Pancreas (tissue), 10 donors: ENCODE results near the gene TUBB3. TPM values are rescaled to one million over a fixed set of nuclear protein-coding genes. Genes with fewer than 3 reads are reported as not detected.

ENCODE experiments used
- ATAC-seq, 4 donors: fragments of 200-7000 bp; cut with Tn5 transposase; one replicate each; pipeline versions ENCODE4 v1.8.0 to v1.9.1; 2020; ENCODE audit warnings: mild to moderate bottlenecking in 4 of 4, moderate library complexity in 4 of 4
- DNase-seq, 6 donors: peaks; one replicate each; pipeline ENCODE4 v3.0.0-alpha.2; 2020
- FAIRE-seq: peaks from 2 replicates; lab custom pipeline; 2012; peaks lifted over from hg19 to GRCh38; lab: Jason Lieb, UNC
- H3K27ac ChIP-seq, 4 donors: fragments of 200-600 bp; sonication (generic); 1 replicate in 3 of 4; 2 replicates in 1 of 4; pipeline versions ENCODE4 v1.5.0 to v1.8.0; 2020
- H3K27me3 ChIP-seq, 4 donors: fragments of 200-600 bp; one replicate each; pipeline ENCODE4 v1.8.0; 2021
- H3K36me3 ChIP-seq, 3 donors: fragments of 200-600 bp; sonication (generic) in 1 of 3; one replicate each; pipeline versions ENCODE4 v1.5.0 to v1.8.0; 2020 to 2021
- H3K4me1 ChIP-seq, 3 donors: fragments of 200-600 bp; one replicate each; pipeline ENCODE4 v1.8.0; 2021
- H3K4me3 ChIP-seq, 4 donors: fragments of 200-600 bp; sonication (generic) in 2 of 4; one replicate each; pipeline versions ENCODE4 v1.5.0 to v1.8.0; 2020 to 2021
- H3K9me3 ChIP-seq, 4 donors: fragments of 200-600 bp; one replicate each; pipeline ENCODE4 v1.8.0; 2021
- CTCF ChIP-seq, 4 donors: fragments of 200-600 bp; sonication (generic) in 3 of 4; IDR thresholded peaks; one replicate each; pipeline versions ENCODE4 v1.5.0 to v1.8.0; 2021; ENCODE audit warnings: antibody characterized with exemption in 4 of 4
- WGBS, 2 donors: extraction: QIAGEN DNeasy Blood & Tissue Kit; methylation state at CpG; one replicate each; pipeline ENCODE4 v1.1.7; 2013; 5-methylcytosine and 5-hydroxymethylcytosine counted together
- intact Hi-C, 3 donors: fragments of 100-400 bp; cut with DNase I; formaldehyde crosslinking; loops; one replicate each; pipeline versions ENCODE4 v1.11.1 to v1.14.2; 2022
- polyA plus RNA-seq, 2 donors: library from polyadenylated mRNA; stranded (reverse); fragments of 200-250 nt; gene quantifications; one replicate each; pipeline ENCODE4 v1.2.3, GENCODE V29; 2013
- total RNA-seq, 6 donors: library from RNA; stranded (reverse); fragmentation: NEBNext Ultra II Directional in 4 of 6; extraction: Animal tissue kit (Norgen Biotek cat#: 25700) in 4 of 6; gene quantifications; one replicate each; pipeline versions ENCODE4 v1.2.1 to v1.2.4, GENCODE V29; 2021 to 2023
- donor health status: healthy with polysubstance abuse.
- donor health status: DM: no; HTN: no; CAD: no; lungs with moderate emphysema.
- donor health status: DM: no; HTN: no; CAD: no.
- donor health status: control.
- donor health status: control.
- donor health status: Bipolar disorder and iron deficiency.
- donor health status: DM: yes; HTN: yes; CAD: no.
- donor health status: DM: no; HTN: no; CAD: no.
- donor health status: DM: no; HTN: no; CAD: no.
- donor health status: DM: yes; HTN: yes; CAD: no.

The TUBB3 gene
- total and polyA plus RNA-seq, 8 donors = 0.37 to 25.4 (median 1.8) TPM

- Histone ChIP-seq H3K27ac (no peak overlapping the region), H3K9me3 (no peaks in the 10 kb centered on the region), H3K36me3 (no peaks in the 10 kb centered on the region), H3K27me3 (no peaks in the 10 kb centered on the region), H3K4me1 (no peaks in the 10 kb centered on the region), H3K4me3 (no peak overlapping the region)
- no peak for FAIRE-seq
- TF ChIP-seq CTCF (IDR thresholded peaks at IDR 0.05) = no peak
- ATAC-seq = no peak
- intact Hi-C loops = no loop called here
- WGBS, 2 donors = 85 to 92% methylated on average over 20 of the region's 20 CpGs
- DNase-seq = no peak
Measured at GRCh38 chr16:89936981-89937380, 13.8 kb downstream of the TUBB3 start.

GRCh38 chr16:89938175-89938885 is 15.2 kb downstream of the TUBB3 start:
- intact Hi-C loops = no loop called here
- no peaks in the 10 kb centered on the region for H3K9me3 ChIP-seq
- FAIRE-seq = no peak
- ATAC-seq = no peak
- H3K27ac ChIP-seq = no peak overlapping the region
- H3K27me3 ChIP-seq = no peaks in the 10 kb centered on the region
- no peak overlapping the region for H3K4me3 ChIP-seq
- no peaks in the 10 kb centered on the region for H3K36me3 ChIP-seq
- WGBS, 2 donors = 59 to 70% methylated on average over 21 of the region's 21 CpGs
- DNase-seq = peak in 1 of 6 donors; percentile 51
- H3K4me1 ChIP-seq = no peaks in the 10 kb centered on the region
- no peak for TF ChIP-seq CTCF (IDR thresholded peaks at IDR 0.05)

- 63 to 77% methylated on average over 5 of the region's 5 CpGs for WGBS, 2 donors
- intact Hi-C loops = no loop called here
- Histone ChIP-seq H3K27me3 (no peaks in the 10 kb centered on the region), H3K9me3 (no peaks in the 10 kb centered on the region), H3K36me3 (no peaks in the 10 kb centered on the region), H3K4me3 (no peak overlapping the region), H3K27ac (no peak overlapping the region), H3K4me1 (peaks cover 0 to 8% (median 0%) of the 10 kb centered on the region in 3 donors)
- DNase-seq (no peak), ATAC-seq (no peak), FAIRE-seq (no peak)
- no peak for TF ChIP-seq CTCF (IDR thresholded peaks at IDR 0.05)
Measured at GRCh38 chr16:89944773-89945172, 21.6 kb downstream of the TUBB3 start.

- no peak overlapping the region for H3K27ac ChIP-seq
- no peaks in the 10 kb centered on the region for H3K36me3 ChIP-seq
- H3K4me3 ChIP-seq = no peak overlapping the region
- peaks cover 0 to 9% (median 0%) of the 10 kb centered on the region in 3 donors for H3K4me1 ChIP-seq
- no peak for DNase-seq
- TF ChIP-seq CTCF (IDR thresholded peaks at IDR 0.05) = no peak
- no peaks in the 10 kb centered on the region for H3K27me3 ChIP-seq
- no peak for ATAC-seq
- intact Hi-C loops = no loop called here
- no peaks in the 10 kb centered on the region for H3K9me3 ChIP-seq
- WGBS, 2 donors = 37 to 45% methylated on average over 7 of the region's 7 CpGs
- no peak for FAIRE-seq
Measured at GRCh38 chr16:89945654-89946053, 22.5 kb downstream of the TUBB3 start.

GRCh38 chr16:89946515-89946914 is 23.4 kb downstream of the TUBB3 start:
- H3K27me3 ChIP-seq = no peaks in the 10 kb centered on the region
- no peaks in the 10 kb centered on the region for H3K9me3 ChIP-seq
- H3K36me3 ChIP-seq = no peaks in the 10 kb centered on the region
- no peak for FAIRE-seq
- ATAC-seq = no peak
- no peak for DNase-seq
- peaks cover 0 to 9% (median 0%) of the 10 kb centered on the region in 3 donors for H3K4me1 ChIP-seq
- WGBS, 2 donors = 68 to 89% methylated on average over 5 of the region's 5 CpGs
- intact Hi-C loops = no loop called here
- TF ChIP-seq CTCF (IDR thresholded peaks at IDR 0.05) = no peak
- no peak overlapping the region for H3K27ac ChIP-seq
- no peak overlapping the region for H3K4me3 ChIP-seq
